ENCODE results near the gene MOB3B. TPM values are rescaled to one million over a fixed set of nuclear protein-coding genes. Genes with fewer than 3 reads are reported as not detected.

MOB3B gene
- total and polyA plus RNA-seq, 2 of the 13 experiments (the other 11 are each of a cell fraction or from before 2014, with no cell fraction given): 0.03 to 0.09 TPM

- TF ChIP-seq THAP9 (CRISPR knock-in tag; IDR thresholded peaks at IDR 0.05; ENCODE audit: borderline replicate concordance) (no peak; the same call in 1 of the 2 replicates), SAP130 (CRISPR knock-in tag; IDR thresholded peaks at IDR 0.05; ENCODE audit: low read depth) (peak; percentile 87), SKIL (CRISPR knock-in tag; IDR thresholded peaks at IDR 0.05; ENCODE audit: borderline replicate concordance) (no peak), ZBTB4 (CRISPR knock-in tag; IDR thresholded peaks at IDR 0.05; ENCODE audit: borderline replicate concordance) (no peak), ZNF484 (CRISPR knock-in tag; IDR thresholded peaks at IDR 0.05; ENCODE audit: borderline replicate concordance, low read depth) (no peak), ZFP1 (CRISPR knock-in tag; IDR thresholded peaks at IDR 0.05) (no peak), RORA (CRISPR knock-in tag; IDR thresholded peaks at IDR 0.05) (no peak), KIAA2018 (CRISPR knock-in tag; IDR thresholded peaks at IDR 0.05; ENCODE audit: borderline replicate concordance) (no peak)
These were observed 44.3 kb upstream of the MOB3B start (continued) for GRCh38 chr9:27573634-27574590.

Data from HepG2 (cell line).